WTC11 (cell line): ENCODE data around the gene COMMD10. TPM values are rescaled to one million over a fixed set of nuclear protein-coding genes. Genes with fewer than 3 reads are reported as not detected.

Source experiments
- ATAC-seq: fragments of 200-7000 bp; cut with Tn5 transposase; 2 replicates; pipeline ENCODE4 v1.10.0; 2021; ENCODE audit warnings: mild to moderate bottlenecking, moderate library complexity
- CTCF ChIA-PET: fragments of 300-600 bp; sonication (Branson Sonifier 250); formaldehyde crosslinking; loops from one replicate; lab custom pipeline; 2021; ENCODE audit warnings: antibody characterized with exemption; lab: Charles Lee
- POLR2A ChIA-PET: fragments of 350-600 bp; sonication (Branson Sonifier 250); formaldehyde crosslinking; loops from one replicate; lab custom pipeline; 2021; ENCODE audit warnings: antibody characterized with exemption; lab: Charles Lee
- DNase-seq: peaks from one replicate; pipeline ENCODE4 v3.0.0; 2021; ENCODE audit warnings: low spot score
- H3K27ac Mint-ChIP-seq: 2 replicates; pipeline ENCODE4 v1.8.0; 2021; ENCODE audit warnings: mixed read lengths
- H3K27me3 Mint-ChIP-seq: 2 replicates; pipeline ENCODE4 v1.8.0; 2021; ENCODE audit warnings: low read depth, mild to moderate bottlenecking, moderate library complexity, mixed read lengths
- H3K36me3 Mint-ChIP-seq: 2 replicates; pipeline ENCODE4 v1.8.0; 2021; ENCODE audit warnings: mixed read lengths
- H3K4me1 Mint-ChIP-seq: 2 replicates; pipeline ENCODE4 v1.8.0; 2022; ENCODE audit warnings: mixed read lengths
- H3K4me3 Mint-ChIP-seq: 2 replicates; pipeline ENCODE4 v1.8.0; 2021; ENCODE audit warnings: mild to moderate bottlenecking, moderate library complexity, mixed read lengths
- H3K9me3 Mint-ChIP-seq: 2 replicates; pipeline ENCODE4 v1.8.0; 2021; ENCODE audit warnings: mixed read lengths
- CREM ChIP-seq: sonication (generic); formaldehyde crosslinking; IDR thresholded peaks from 2 replicates; pipeline ENCODE4 v1.8.1; 2022; ENCODE audit warnings: mild to moderate bottlenecking, missing genetic modification reagents, moderate library complexity
- NFE2L1 ChIP-seq: sonication (generic); formaldehyde crosslinking; IDR thresholded peaks from 2 replicates; pipeline ENCODE4 v1.8.1; 2023; ENCODE audit warnings: missing genetic modification reagents
- SOX15 ChIP-seq: fragments of 250-450 bp; sonication (Bioruptor Pico); IDR thresholded peaks from 2 replicates; pipeline ENCODE4 v1.9.0; 2021; ENCODE audit warnings: mild to moderate bottlenecking
- SP1 ChIP-seq: sonication (generic); formaldehyde crosslinking; conservative IDR thresholded peaks from 2 replicates; pipeline ENCODE4 v1.8.1; 2022; ENCODE audit warnings: missing genetic modification reagents
- TEAD1 ChIP-seq: sonication (generic); formaldehyde crosslinking; IDR thresholded peaks from 2 replicates; pipeline ENCODE4 v1.8.0; 2022; ENCODE audit warnings: mild to moderate bottlenecking, missing genetic modification reagents
- ZNF138 ChIP-seq: sonication (generic); formaldehyde crosslinking; conservative IDR thresholded peaks from 2 replicates; pipeline ENCODE4 v1.8.1; 2022; ENCODE audit warnings: mild to moderate bottlenecking, moderate library complexity, missing genetic modification reagents
- ZNF396 ChIP-seq: fragments of 250-450 bp; sonication (Bioruptor Pico); IDR thresholded peaks from 2 replicates; pipeline ENCODE4 v1.8.0; 2021; ENCODE audit warnings: mild to moderate bottlenecking, moderate library complexity, borderline replicate concordance
- ZNF416 ChIP-seq: fragments of 250-450 bp; sonication (Bioruptor Pico); IDR thresholded peaks from 2 replicates; pipeline ENCODE4 v1.9.0; 2021; ENCODE audit warnings: mild to moderate bottlenecking, inconsistent platforms
- ZNF423 ChIP-seq: fragments of 250-450 bp; sonication (Bioruptor Pico); IDR thresholded peaks from 2 replicates; pipeline ENCODE4 v2.1.2; 2022; ENCODE audit warnings: mild to moderate bottlenecking, moderate library complexity
- ZNF671 ChIP-seq: fragments of 250-450 bp; sonication (Bioruptor Pico); IDR thresholded peaks from 2 replicates; pipeline ENCODE4 v1.8.0; 2021; ENCODE audit warnings: mild to moderate bottlenecking
- total RNA-seq: library from RNA; stranded (reverse); gene quantifications from 3 replicates; pipeline ENCODE4 v1.2.3, GENCODE V29; 2021
- TF ChIP-seq, protein P1 (sequence below): fragments of 250-450 bp; sonication (Bioruptor Pico); IDR thresholded peaks from 2 replicates; pipeline ENCODE4 v1.9.0; 2021; ENCODE audit warnings: moderate library complexity, mild to moderate bottlenecking, inconsistent platforms, borderline replicate concordance
- TF ChIP-seq, protein P2 (sequence below): fragments of 250-450 bp; sonication (Bioruptor Pico); IDR thresholded peaks from 2 replicates; pipeline ENCODE4 v1.9.0; 2021; ENCODE audit warnings: mild to moderate bottlenecking
- TF ChIP-seq, protein P3 (sequence below): sonication (generic); formaldehyde crosslinking; IDR thresholded peaks from 2 replicates; pipeline ENCODE4 v1.8.0; 2022; ENCODE audit warnings: mild to moderate bottlenecking, missing genetic modification reagents
- TF ChIP-seq, protein P4 (sequence below): sonication (generic); formaldehyde crosslinking; IDR thresholded peaks from 2 replicates; pipeline ENCODE4 v1.8.1; 2023; ENCODE audit warnings: mild to moderate bottlenecking, missing genetic modification reagents
- TF ChIP-seq, protein P5 (sequence below): sonication (generic); formaldehyde crosslinking; IDR thresholded peaks from 2 replicates; pipeline ENCODE4 v1.8.0; 2022; ENCODE audit warnings: missing genetic modification reagents

Gene COMMD10
- total RNA-seq, 1 experiment from 2014 or later = 34.5 TPM

DNA sequence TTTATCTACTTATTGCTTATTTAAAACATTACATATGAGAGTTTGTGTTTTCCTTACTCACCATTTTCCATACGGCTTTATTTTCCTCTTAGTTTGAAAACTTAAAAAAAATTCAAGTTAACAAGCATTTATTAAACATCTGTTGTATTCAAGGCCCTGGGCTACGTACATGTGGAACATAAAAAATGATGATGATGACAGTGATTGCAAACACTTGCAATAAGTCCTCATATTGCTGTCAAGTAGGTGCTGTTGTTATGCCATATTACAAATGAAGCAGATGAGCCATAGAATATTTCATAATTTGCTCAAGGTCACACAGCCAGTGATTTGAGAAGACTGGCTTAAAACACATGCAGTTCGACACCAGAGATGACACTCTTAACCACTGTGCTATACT lies 180.6 kb downstream of the COMMD10 start (continued):
- TF ChIP-seq, protein P1, sequence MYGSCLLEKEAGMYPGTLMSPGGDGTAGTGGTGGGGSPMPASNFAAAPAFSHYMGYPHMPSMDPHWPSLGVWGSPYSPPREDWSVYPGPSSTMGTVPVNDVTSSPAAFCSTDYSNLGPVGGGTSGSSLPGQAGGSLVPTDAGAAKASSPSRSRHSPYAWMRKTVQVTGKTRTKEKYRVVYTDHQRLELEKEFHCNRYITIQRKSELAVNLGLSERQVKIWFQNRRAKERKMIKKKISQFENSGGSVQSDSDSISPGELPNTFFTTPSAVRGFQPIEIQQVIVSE = no peak
- TF ChIP-seq ZNF671 (CRISPR knock-in tag) (no peak), NFE2L1 (CRISPR knock-in tag) (no peak), ZNF138 (CRISPR knock-in tag) (no peak), TEAD1 (no peak)

DNA sequence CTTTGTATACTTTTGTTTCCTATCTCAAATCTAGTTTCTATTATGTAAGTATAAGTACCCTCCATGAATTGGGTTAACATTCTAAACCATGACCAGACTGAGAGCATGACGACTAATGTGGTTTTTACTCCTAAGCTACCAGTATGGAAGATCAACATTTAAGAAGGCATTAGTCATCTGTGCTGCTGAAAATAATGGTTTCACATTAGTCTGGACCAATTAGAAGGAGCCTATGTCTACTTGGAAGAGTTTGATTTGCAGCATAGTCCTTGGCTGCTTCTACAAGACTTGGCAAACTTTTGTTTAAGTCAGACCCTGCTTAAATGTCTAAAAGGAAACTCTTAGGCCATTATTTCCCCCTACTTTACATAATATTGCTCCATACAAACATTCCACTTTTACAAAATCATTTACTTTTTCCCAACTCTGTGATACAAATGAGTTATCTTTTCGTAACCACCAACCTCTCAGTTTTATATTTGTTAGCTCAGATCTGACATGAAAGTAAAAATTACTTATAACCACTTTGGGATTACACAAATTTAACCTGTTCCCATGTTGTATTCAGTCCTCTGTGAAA lies 186.7 kb downstream of the COMMD10 start:
- POLR2A ChIA-PET = no interaction called here
- ATAC-seq (no peak), DNase-seq (no peak)
- peaks cover 10% of the 10 kb centered on the region for H3K36me3 Mint-ChIP-seq
- no peak overlapping the region for H3K4me3 Mint-ChIP-seq
- no peak overlapping the region for H3K27ac Mint-ChIP-seq
- H3K27me3 Mint-ChIP-seq = no peaks in the 10 kb centered on the region
- peaks cover 8% of the 10 kb centered on the region; the same call in 1 of the 2 replicates for H3K9me3 Mint-ChIP-seq
- no peaks in the 10 kb centered on the region for H3K4me1 Mint-ChIP-seq
- CTCF ChIA-PET = interaction anchor here (1.4 kb wide), 1 partner anchor 18 kb away, joined by 5 read pairs; no protein-coding TSS in a partner anchor
- TF ChIP-seq ZNF416 (CRISPR knock-in tag) = no peak
- TF ChIP-seq, protein P1 = no peak
- TF ChIP-seq, protein P2, sequence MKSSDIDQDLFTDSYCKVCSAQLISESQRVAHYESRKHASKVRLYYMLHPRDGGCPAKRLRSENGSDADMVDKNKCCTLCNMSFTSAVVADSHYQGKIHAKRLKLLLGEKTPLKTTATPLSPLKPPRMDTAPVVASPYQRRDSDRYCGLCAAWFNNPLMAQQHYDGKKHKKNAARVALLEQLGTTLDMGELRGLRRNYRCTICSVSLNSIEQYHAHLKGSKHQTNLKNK = no peak
- no peak for TF ChIP-seq ZNF396
- no peak for TF ChIP-seq ZNF423
- TF ChIP-seq, protein P3, sequence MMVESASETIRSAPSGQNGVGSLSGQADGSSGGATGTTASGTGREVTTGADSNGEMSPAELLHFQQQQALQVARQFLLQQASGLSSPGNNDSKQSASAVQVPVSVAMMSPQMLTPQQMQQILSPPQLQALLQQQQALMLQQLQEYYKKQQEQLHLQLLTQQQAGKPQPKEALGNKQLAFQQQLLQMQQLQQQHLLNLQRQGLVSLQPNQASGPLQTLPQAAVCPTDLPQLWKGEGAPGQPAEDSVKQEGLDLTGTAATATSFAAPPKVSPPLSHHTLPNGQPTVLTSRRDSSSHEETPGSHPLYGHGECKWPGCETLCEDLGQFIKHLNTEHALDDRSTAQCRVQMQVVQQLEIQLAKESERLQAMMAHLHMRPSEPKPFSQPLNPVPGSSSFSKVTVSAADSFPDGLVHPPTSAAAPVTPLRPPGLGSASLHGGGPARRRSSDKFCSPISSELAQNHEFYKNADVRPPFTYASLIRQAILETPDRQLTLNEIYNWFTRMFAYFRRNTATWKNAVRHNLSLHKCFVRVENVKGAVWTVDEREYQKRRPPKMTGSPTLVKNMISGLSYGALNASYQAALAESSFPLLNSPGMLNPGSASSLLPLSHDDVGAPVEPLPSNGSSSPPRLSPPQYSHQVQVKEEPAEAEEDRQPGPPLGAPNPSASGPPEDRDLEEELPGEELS (CRISPR knock-in tag) = no peak
- TF ChIP-seq, protein P4, sequence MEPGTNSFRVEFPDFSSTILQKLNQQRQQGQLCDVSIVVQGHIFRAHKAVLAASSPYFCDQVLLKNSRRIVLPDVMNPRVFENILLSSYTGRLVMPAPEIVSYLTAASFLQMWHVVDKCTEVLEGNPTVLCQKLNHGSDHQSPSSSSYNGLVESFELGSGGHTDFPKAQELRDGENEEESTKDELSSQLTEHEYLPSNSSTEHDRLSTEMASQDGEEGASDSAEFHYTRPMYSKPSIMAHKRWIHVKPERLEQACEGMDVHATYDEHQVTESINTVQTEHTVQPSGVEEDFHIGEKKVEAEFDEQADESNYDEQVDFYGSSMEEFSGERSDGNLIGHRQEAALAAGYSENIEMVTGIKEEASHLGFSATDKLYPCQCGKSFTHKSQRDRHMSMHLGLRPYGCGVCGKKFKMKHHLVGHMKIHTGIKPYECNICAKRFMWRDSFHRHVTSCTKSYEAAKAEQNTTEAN (CRISPR knock-in tag) = no peak
- TF ChIP-seq CREM = no peak
- TF ChIP-seq, protein P5, sequence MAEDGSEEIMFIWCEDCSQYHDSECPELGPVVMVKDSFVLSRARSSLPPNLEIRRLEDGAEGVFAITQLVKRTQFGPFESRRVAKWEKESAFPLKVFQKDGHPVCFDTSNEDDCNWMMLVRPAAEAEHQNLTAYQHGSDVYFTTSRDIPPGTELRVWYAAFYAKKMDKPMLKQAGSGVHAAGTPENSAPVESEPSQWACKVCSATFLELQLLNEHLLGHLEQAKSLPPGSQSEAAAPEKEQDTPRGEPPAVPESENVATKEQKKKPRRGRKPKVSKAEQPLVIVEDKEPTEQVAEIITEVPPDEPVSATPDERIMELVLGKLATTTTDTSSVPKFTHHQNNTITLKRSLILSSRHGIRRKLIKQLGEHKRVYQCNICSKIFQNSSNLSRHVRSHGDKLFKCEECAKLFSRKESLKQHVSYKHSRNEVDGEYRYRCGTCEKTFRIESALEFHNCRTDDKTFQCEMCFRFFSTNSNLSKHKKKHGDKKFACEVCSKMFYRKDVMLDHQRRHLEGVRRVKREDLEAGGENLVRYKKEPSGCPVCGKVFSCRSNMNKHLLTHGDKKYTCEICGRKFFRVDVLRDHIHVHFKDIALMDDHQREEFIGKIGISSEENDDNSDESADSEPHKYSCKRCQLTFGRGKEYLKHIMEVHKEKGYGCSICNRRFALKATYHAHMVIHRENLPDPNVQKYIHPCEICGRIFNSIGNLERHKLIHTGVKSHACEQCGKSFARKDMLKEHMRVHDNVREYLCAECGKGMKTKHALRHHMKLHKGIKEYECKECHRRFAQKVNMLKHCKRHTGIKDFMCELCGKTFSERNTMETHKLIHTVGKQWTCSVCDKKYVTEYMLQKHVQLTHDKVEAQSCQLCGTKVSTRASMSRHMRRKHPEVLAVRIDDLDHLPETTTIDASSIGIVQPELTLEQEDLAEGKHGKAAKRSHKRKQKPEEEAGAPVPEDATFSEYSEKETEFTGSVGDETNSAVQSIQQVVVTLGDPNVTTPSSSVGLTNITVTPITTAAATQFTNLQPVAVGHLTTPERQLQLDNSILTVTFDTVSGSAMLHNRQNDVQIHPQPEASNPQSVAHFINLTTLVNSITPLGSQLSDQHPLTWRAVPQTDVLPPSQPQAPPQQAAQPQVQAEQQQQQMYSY = no peak
- TF ChIP-seq SOX15 = no peak

DNA sequence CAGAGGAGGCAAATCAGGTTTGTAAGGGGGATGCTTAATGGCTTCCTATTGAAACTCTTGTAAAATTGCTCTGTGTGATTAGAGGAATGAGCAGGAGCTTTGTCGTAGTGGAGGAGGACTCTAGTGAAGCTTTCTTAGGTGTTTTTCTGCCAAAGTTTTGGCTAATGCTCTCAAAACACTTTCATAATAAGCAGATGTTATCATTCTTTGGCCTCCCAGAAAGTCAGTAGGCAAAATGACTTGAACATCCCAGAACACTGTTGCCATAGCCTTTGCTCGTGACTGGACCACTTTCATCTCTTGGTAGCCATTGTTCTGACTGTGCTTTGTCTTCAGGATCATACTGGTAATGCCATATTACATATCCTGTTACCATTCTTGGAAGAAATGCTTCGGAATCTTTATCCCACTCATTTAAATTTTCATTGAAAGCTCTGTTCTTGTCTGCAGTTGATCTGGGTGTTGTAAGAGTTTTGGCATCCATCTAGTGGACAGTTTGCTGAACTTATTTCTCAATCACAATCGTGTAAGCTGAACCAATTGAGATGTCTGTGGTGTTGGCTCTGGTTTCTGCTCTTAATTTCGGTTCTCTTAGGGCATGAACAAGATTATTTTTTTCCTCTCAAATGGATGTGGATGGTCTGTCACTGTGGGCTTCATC lies 187.6 kb downstream of the COMMD10 start:
- ChIA-PET CTCF (interaction anchor here (1.4 kb wide), 1 partner anchor 17 kb away, joined by 5 read pairs; no protein-coding TSS in a partner anchor), POLR2A (interaction anchor here (0.5 kb wide), 1 partner anchor 109 kb away, joined by 7 read pairs; no protein-coding TSS in a partner anchor)

More for the DNA sequence above, 187.6 kb downstream of the COMMD10 start:
- peaks cover 9% of the 10 kb centered on the region for H3K9me3 Mint-ChIP-seq
- no peak; the same call in 1 of the 2 replicates for ATAC-seq
- H3K4me1 Mint-ChIP-seq = no peaks in the 10 kb centered on the region
- TF ChIP-seq, protein P5 = no peak
- TF ChIP-seq SP1 = no peak
- TF ChIP-seq CREM = no peak
- TF ChIP-seq, all 79 proteins: peak for 0
- Mint-ChIP-seq H3K36me3 (peaks cover 9% of the 10 kb centered on the region), H3K4me3 (no peak overlapping the region), H3K27me3 (no peaks in the 10 kb centered on the region), H3K27ac (no peak overlapping the region)
- DNase-seq = no peak
